Stomach (tissue), 4 donors: ENCODE data around the gene EEFSEC.
A peak's percentile ranks its signal among the peaks of the same experiment; 100 is the strongest.

ENCODE experiments used
- POLR2AphosphoS5 ChIP-seq, 3 donors: sonication (generic); formaldehyde crosslinking; IDR thresholded peaks; one replicate each; pipeline ENCODE4 v1.6.1; 2016; ENCODE audit warnings: antibody characterized with exemption in 3 of 3
- TF ChIP-seq, protein P1 (sequence below), 7 experiments: fragments of 450-650 bp in 4 of 7; fragments of 200-600 bp in 3 of 7; sonication (generic) in 3 of 7; IDR thresholded peaks; one replicate each; pipeline ENCODE4 v1.5.1; 2016 to 2019; ENCODE audit warnings: antibody characterized with exemption in 7 of 7, control low read depth in 2 of 7, mild to moderate bottlenecking in 1 of 7

DNA sequence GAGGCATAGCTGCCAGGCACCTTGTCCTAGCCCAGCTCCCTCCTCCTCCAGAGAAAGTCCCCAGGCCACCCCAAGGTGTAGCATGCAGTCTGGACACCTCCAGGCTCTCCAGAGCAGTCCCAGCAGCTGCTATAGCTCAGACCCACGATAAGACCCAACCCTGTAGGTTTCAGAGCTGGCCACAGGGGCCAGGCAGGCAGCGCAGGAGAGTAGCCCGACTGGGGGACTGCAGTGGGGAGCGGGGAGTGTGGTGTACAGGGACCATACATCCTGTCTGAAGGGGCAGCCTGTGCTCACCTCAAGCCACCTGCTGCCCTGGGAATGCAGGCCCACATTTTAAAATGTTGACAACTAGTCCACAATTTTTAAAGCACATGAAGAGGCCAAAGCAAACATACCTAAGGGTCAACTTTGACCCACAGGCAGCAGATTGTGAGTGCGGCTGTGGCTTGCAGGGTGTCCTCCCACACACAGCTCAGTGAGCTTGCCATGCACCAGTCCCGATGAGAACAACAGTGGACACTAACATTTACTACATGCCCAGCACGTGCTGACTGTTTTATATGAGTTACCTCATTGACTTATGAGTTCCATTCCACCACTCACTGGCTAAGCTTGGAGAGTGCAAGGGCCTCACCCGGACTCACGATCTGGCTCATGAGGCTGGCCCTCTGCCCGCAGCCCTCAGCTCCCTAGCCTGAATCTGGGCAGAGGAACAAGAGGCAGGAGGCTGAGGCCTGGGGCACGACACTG is 232.0 kb downstream of the EEFSEC start:
- TF ChIP-seq, protein P1, sequence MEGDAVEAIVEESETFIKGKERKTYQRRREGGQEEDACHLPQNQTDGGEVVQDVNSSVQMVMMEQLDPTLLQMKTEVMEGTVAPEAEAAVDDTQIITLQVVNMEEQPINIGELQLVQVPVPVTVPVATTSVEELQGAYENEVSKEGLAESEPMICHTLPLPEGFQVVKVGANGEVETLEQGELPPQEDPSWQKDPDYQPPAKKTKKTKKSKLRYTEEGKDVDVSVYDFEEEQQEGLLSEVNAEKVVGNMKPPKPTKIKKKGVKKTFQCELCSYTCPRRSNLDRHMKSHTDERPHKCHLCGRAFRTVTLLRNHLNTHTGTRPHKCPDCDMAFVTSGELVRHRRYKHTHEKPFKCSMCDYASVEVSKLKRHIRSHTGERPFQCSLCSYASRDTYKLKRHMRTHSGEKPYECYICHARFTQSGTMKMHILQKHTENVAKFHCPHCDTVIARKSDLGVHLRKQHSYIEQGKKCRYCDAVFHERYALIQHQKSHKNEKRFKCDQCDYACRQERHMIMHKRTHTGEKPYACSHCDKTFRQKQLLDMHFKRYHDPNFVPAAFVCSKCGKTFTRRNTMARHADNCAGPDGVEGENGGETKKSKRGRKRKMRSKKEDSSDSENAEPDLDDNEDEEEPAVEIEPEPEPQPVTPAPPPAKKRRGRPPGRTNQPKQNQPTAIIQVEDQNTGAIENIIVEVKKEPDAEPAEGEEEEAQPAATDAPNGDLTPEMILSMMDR (IDR thresholded peaks at IDR 0.05): no peak
- peak in 1 of 3 donors; percentile 55 for TF ChIP-seq POLR2AphosphoS5 (IDR thresholded peaks at IDR 0.05)
